Activated T-cell treated with anti-CD3 and anti-CD28 coated beads, Interleukin-2, amount 50 U/mL, for 24 hours (primary cell): ENCODE measurements around the gene RBMY1B.
"Not testable (repeated sequence)": the region's sequence is repeated elsewhere in the genome, so short reads cannot be mapped to it uniquely, and the experiment has no call there.

ENCODE experiments used
- DNase-seq: peaks from one replicate; pipeline ENCODE4 v3.0.0-alpha.2; 2020
- H3K27ac Mint-ChIP-seq: 2 replicates; pipeline ENCODE4 v1.8.0; 2020; ENCODE audit warnings: mild to moderate bottlenecking, mixed read lengths
- H3K27me3 Mint-ChIP-seq: 2 replicates; pipeline ENCODE4 v1.8.0; 2020; ENCODE audit warnings: mixed read lengths
- H3K36me3 Mint-ChIP-seq: 2 replicates; pipeline ENCODE4 v1.8.0; 2020; ENCODE audit warnings: low read depth, mixed read lengths
- H3K4me1 Mint-ChIP-seq: 2 replicates; pipeline ENCODE4 v1.8.0; 2020; ENCODE audit warnings: low read depth, mixed read lengths
- H3K4me3 Mint-ChIP-seq: 2 replicates; pipeline ENCODE4 v1.8.0; 2020; ENCODE audit warnings: mild to moderate bottlenecking, moderate library complexity, mixed read lengths
- H3K9me3 Mint-ChIP-seq: 2 replicates; pipeline ENCODE4 v1.8.0; 2020; ENCODE audit warnings: mixed read lengths

The RBMY1B gene

GRCh38 chrY:21511038-21511437 lies at the start of gene RBMY1B:
Gene RBMY1B (plus strand): TSS chrY:21511338. CDS start chrY:21513351, 2,013 bp downstream.
- not testable (repeated sequence) for H3K9me3 Mint-ChIP-seq, DNase-seq, H3K36me3 Mint-ChIP-seq, H3K27me3 Mint-ChIP-seq, H3K4me1 Mint-ChIP-seq, H3K27ac Mint-ChIP-seq, H3K4me3 Mint-ChIP-seq

DNA sequence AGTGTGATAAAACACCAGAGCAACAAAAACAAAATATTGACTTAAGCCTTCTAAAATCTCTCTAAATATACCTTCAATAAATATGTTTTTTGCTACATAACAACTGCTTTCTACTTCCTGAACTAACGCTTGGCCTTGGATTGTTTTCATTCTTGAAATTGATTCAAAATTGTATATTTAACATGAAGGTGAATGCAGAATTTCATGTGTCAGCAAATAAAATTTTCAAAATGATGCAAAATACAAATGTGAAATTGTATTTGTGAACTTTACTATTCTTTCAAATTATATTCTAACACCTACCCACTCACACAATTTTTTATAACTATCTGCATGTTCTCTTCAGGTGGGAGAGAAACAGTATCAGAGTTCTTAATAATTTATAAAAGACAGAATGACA lies 48.2 kb upstream of the RBMY1B start:
- not testable (repeated sequence) for H3K27ac Mint-ChIP-seq, H3K36me3 Mint-ChIP-seq, H3K27me3 Mint-ChIP-seq, DNase-seq, H3K9me3 Mint-ChIP-seq, H3K4me1 Mint-ChIP-seq, H3K4me3 Mint-ChIP-seq

GRCh38 chrY:21482967-21483366 lies 28.2 kb upstream of the RBMY1B start:
- Mint-ChIP-seq H3K36me3 (no peaks in the 10 kb centered on the region), H3K27ac (no peak overlapping the region), H3K9me3 (no peaks in the 10 kb centered on the region), H3K27me3 (no peaks in the 10 kb centered on the region), H3K4me1 (no peaks in the 10 kb centered on the region), H3K4me3 (no peak overlapping the region)
- no peak for DNase-seq

- DNase-seq, H3K36me3 Mint-ChIP-seq, H3K9me3 Mint-ChIP-seq, H3K27me3 Mint-ChIP-seq, H3K27ac Mint-ChIP-seq, H3K4me1 Mint-ChIP-seq, H3K4me3 Mint-ChIP-seq: not testable (repeated sequence)
Observed at GRCh38 chrY:21534579-21534978, 23.4 kb downstream of the RBMY1B start, which contains the start of gene RBMY1A1. Gene RBMY1A1 (plus strand): TSS chrY:21534879. CDS start chrY:21536892, 2,013 bp downstream.

DNA sequence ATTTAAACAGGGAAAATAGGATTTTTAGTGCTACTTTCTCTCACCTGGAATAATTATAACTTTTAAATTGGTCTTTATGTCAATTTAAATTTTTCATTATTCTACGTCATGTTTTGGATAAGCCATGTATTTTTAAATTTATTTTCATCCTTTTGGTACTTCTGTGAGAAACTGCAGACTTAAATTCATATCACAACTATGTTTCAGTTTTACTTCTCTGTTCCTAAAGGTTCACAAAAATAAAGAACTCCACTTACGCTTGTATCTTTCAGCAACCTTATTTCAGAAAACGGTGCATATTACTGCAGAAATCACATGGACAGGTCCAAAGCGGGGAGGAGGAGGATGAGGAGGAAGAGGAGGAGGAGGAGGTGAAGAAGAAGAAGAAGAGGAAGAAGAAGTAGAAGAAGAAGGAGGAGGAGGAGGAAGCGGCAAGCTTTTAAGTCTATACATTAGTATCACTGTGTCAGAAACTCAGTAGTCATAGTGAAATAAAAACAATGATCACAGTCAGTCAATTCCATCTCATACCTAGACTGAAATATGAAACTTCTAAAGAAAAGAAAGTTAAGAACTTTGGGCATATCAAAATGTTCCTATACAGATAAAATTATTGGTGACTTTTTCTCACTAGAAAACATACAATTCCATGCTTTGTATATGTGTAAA lies 48.3 kb downstream of the RBMY1B start:
- H3K9me3 Mint-ChIP-seq, DNase-seq, H3K27ac Mint-ChIP-seq, H3K27me3 Mint-ChIP-seq, H3K36me3 Mint-ChIP-seq, H3K4me3 Mint-ChIP-seq, H3K4me1 Mint-ChIP-seq: not testable (repeated sequence)
